Natural killer cell (primary cell): ENCODE results near the gene NMRK2. TPM values are rescaled to one million over a fixed set of nuclear protein-coding genes. Genes with fewer than 3 reads are reported as not detected.

Experiments used
- ATAC-seq, 3 donors: fragments of 150-1000 bp in 2 of 3; fragments of 200-7000 bp in 1 of 3; cut with Tn5 transposase; 1 replicate in 1 of 3; 2 replicates in 2 of 3; pipeline ENCODE4 v1.10.0; 2021; ENCODE audit warnings: mild to moderate bottlenecking in 2 of 3, moderate library complexity in 2 of 3
- DNase-seq, 2 donors: peaks; one replicate each; pipeline versions ENCODE4 v3.0.0 to v3.0.0-alpha.2; 2013 to 2021; ENCODE audit warnings: mixed read lengths in 1 of 2
- H3K27ac ChIP-seq: one replicate; pipeline ENCODE4 v1.5.1; 2013; ENCODE audit warnings: mild to moderate bottlenecking, low read length
- H3K27me3 ChIP-seq: one replicate; pipeline ENCODE4 v1.6.1; 2013; ENCODE audit warnings: low read length; ENCODE audit not compliant: control insufficient read depth, insufficient read depth
- H3K36me3 ChIP-seq: one replicate; pipeline ENCODE4 v1.6.1; 2013; ENCODE audit warnings: low read length; ENCODE audit not compliant: control insufficient read depth, insufficient read depth
- H3K4me1 ChIP-seq: one replicate; pipeline ENCODE4 v1.6.1; 2013; ENCODE audit warnings: low read length; ENCODE audit not compliant: control insufficient read depth, insufficient read depth
- H3K4me3 ChIP-seq: one replicate; pipeline ENCODE4 v1.5.1; 2013; ENCODE audit warnings: low read length
- H3K9me3 ChIP-seq: one replicate; pipeline ENCODE4 v1.6.1; 2013; ENCODE audit warnings: low read length; ENCODE audit not compliant: control insufficient read depth, insufficient read depth
- H3K27ac Mint-ChIP-seq, 2 donors: one replicate each; pipeline ENCODE4 v1.8.0; 2022; ENCODE audit warnings: mild to moderate bottlenecking in 2 of 2, mixed read lengths in 2 of 2, moderate library complexity in 1 of 2
- H3K27me3 Mint-ChIP-seq, 2 donors: one replicate each; pipeline ENCODE4 v1.8.0; 2022; ENCODE audit warnings: low read depth in 2 of 2, mixed read lengths in 2 of 2
- H3K36me3 Mint-ChIP-seq: one replicate; pipeline ENCODE4 v1.8.0; 2022; ENCODE audit warnings: mixed read lengths
- H3K4me1 Mint-ChIP-seq, 2 donors: one replicate each; pipeline ENCODE4 v1.8.0; 2022; ENCODE audit warnings: mixed read lengths in 2 of 2
- H3K4me3 Mint-ChIP-seq: one replicate; pipeline ENCODE4 v1.8.0; 2022; ENCODE audit warnings: mild to moderate bottlenecking, moderate library complexity, mixed read lengths
- H3K9me3 Mint-ChIP-seq, 2 donors: one replicate each; pipeline ENCODE4 v1.8.0; 2022; ENCODE audit warnings: mixed read lengths in 2 of 2
- WGBS: methylation state at CpG from one replicate; pipeline ENCODE4 v1.1.7; 2013; ENCODE audit warnings: missing lambda C conversion rate; ENCODE audit not compliant: insufficient coverage; 5-methylcytosine and 5-hydroxymethylcytosine counted together
- intact Hi-C: fragments of 100-400 bp; cut with micrococcal nuclease; formaldehyde crosslinking; loops from one replicate; pipeline ENCODE4 v1.14.2; 2022
- total RNA-seq, 4 donors: library from RNA; stranded (reverse); fragments of 120-200 nt in 1 of 4; gene quantifications; one replicate each; pipeline versions ENCODE4 v1.2.3 to v1.2.4, GENCODE V29; 2013 to 2022
- TF ChIP-seq, protein P1 (sequence below): fragments of 200-600 bp; IDR thresholded peaks from one replicate; pipeline ENCODE4 v1.8.0; 2022; ENCODE audit warnings: antibody characterized with exemption

Gene NMRK2
- total RNA-seq, 3 donors from 2014 or later (not counting 1 experiment from before 2014, with no cell fraction given) = not detected

DNA sequence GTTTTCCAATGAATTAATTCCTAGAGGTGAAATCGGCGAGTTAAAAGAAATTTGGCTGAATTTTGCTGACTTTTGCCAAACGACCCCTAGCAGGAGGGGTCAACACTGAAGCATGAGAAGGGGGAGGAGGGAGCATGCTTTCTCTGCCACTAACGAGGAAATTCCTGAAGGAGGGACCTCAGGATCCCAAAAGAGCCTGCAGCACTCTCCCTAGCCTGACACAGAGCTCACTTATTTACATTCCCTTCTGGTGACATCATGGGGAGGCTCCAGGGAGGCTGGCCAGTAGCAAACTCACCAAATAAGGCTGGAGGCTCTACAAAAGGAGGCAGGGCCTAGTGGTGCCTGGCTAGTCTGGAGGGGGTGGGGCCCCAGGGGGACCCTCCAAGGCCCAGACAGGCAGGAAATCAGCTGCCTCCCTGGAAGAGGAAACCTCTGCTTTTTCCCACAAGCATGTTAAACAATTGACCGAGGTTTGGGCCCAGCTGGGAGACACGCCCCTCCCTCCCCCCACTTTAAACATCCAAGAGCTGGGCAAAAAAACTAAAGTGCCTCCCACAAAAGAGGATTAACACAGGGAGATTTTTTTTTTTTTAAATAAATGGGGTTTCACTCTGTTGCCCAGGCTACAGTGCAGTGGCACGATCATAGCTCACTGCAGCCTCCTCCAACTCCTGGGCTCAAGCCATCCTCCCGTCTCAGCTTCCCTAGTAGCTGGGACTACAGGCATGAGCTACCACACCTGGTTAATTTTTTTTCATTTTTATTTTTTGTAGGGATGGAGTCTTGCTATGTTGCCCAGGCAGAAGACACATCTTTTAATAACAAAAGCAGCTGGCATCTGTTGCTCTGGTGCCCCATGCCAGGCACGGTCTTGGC is 35.9 kb downstream of the NMRK2 start:
- peaks cover 22 to 29% of the 10 kb centered on the region in 2 donors for H3K4me1 Mint-ChIP-seq
- H3K9me3 Mint-ChIP-seq = no peaks in the 10 kb centered on the region
- H3K9me3 ChIP-seq = no peaks in the 10 kb centered on the region
- TF ChIP-seq, protein P1, sequence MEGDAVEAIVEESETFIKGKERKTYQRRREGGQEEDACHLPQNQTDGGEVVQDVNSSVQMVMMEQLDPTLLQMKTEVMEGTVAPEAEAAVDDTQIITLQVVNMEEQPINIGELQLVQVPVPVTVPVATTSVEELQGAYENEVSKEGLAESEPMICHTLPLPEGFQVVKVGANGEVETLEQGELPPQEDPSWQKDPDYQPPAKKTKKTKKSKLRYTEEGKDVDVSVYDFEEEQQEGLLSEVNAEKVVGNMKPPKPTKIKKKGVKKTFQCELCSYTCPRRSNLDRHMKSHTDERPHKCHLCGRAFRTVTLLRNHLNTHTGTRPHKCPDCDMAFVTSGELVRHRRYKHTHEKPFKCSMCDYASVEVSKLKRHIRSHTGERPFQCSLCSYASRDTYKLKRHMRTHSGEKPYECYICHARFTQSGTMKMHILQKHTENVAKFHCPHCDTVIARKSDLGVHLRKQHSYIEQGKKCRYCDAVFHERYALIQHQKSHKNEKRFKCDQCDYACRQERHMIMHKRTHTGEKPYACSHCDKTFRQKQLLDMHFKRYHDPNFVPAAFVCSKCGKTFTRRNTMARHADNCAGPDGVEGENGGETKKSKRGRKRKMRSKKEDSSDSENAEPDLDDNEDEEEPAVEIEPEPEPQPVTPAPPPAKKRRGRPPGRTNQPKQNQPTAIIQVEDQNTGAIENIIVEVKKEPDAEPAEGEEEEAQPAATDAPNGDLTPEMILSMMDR = no peak
- DNase-seq = no peak
- H3K27ac Mint-ChIP-seq = peak overlapping the region in 1 of 2 donors; percentile 87
- 91% methylated on average over 7 of the region's 9 CpGs for WGBS
- H3K4me3 ChIP-seq = no peak overlapping the region
- peaks cover 28% of the 10 kb centered on the region for H3K4me1 ChIP-seq
- H3K4me3 Mint-ChIP-seq = peak overlapping the region; percentile 47
- no peaks in the 10 kb centered on the region for H3K27me3 ChIP-seq
- no peaks in the 10 kb centered on the region for H3K36me3 Mint-ChIP-seq
- intact Hi-C loops = no loop called here
- H3K27ac ChIP-seq = no peak overlapping the region
- H3K27me3 Mint-ChIP-seq = no peaks in the 10 kb centered on the region
- no peak for ATAC-seq
- peaks cover 32% of the 10 kb centered on the region for H3K36me3 ChIP-seq

DNA sequence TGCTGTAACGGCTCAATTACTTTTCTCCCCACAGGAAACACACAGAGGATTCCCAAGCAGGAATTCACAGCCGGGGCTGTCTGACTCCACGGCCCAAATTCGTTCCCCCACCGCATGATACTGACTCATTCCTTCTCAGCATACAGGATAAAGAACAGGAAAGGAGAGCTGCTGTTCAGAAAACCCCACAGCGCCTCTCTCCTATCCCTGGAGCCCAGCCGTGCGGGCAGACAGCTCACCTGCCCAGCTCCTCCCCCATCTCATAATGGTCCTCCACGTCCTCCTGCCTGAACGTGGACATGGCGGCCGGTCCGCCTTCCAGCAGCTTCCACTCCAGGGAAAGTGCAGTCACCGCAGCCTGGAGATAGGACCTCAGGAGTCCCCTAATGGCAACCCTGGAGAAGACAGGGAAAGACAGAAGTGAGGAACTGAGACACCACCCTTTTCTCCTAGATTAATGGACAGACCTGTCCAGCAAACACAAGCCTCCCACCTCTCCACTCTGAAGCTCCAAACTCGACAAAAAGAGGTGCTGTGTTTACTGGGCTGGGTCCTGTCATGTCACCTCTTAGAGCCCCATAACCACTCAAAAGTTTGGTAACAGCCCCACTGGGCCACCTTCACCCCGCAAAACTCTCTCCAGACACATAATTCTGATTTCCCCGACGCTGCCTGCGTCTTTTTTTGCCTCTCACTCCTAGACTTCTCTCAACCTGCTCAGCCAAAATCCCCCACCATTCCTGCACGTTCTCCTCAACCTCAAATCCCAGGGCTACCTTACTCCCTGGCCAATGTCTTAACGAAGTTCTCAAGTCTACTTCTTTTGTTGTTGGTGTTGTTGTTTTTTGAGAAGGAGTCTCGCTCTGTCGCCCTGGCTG is 36.8 kb downstream of the NMRK2 start:
- Histone ChIP-seq H3K9me3 (no peaks in the 10 kb centered on the region), H3K27me3 (no peaks in the 10 kb centered on the region), H3K36me3 (peaks cover 27% of the 10 kb centered on the region), H3K4me3 (peak overlapping the region; percentile 100), H3K4me1 (peaks cover 28% of the 10 kb centered on the region), H3K27ac (no peak overlapping the region)
- Mint-ChIP-seq H3K27me3 (no peaks in the 10 kb centered on the region), H3K4me3 (peak overlapping the region; percentile 91), H3K36me3 (no peaks in the 10 kb centered on the region), H3K9me3 (no peaks in the 10 kb centered on the region), H3K4me1 (peaks cover 22 to 29% of the 10 kb centered on the region in 2 donors), H3K27ac (peak overlapping the region; percentile 77 to 87)
- DNase-seq (no peak), ATAC-seq (no peak)
- WGBS = 66% methylated on average over 22 of the region's 23 CpGs
- TF ChIP-seq, protein P1 = no peak
- intact Hi-C loops = no loop called here

DNA sequence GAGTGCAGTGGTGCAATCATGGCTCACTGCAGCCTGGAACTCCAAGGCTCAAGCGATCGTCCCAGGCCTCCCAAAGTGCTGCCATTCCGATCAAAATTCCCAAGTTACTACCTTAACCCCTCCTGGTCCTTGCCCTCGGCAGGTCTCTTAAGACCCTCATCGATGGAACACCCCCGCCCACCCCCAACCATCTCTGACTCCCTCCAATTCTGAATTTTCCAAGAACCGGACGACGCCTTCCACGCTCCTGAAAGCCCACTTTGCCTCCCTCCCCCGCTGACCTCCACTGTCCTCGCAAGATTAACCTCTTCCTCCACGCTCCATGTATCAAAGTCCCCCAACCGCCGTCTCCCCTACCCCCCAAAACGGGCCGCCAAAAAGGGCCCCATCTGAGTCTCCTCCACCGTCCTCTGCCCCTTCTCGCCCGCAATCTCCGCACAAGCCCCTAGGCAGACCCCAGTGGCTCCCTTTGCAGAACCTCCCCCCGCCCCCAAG is 37.5 kb downstream of the NMRK2 start:
- TF ChIP-seq, protein P1 = no peak
- DNase-seq (no peak), ATAC-seq (no peak)
- Mint-ChIP-seq H3K9me3 (no peaks in the 10 kb centered on the region), H3K4me1 (peaks cover 22 to 29% of the 10 kb centered on the region in 2 donors), H3K27ac (peak overlapping the region; percentile 77 to 87), H3K36me3 (no peaks in the 10 kb centered on the region), H3K27me3 (no peaks in the 10 kb centered on the region), H3K4me3 (peak overlapping the region; percentile 91)
- Histone ChIP-seq H3K27me3 (no peaks in the 10 kb centered on the region), H3K27ac (peak overlapping the region; percentile 87), H3K9me3 (no peaks in the 10 kb centered on the region), H3K4me3 (peak overlapping the region; percentile 100), H3K4me1 (peaks cover 28% of the 10 kb centered on the region), H3K36me3 (peaks cover 25% of the 10 kb centered on the region)
- intact Hi-C loops = no loop called here
- 2% methylated on average over 21 of the region's 22 CpGs for WGBS
